ENCODE data around the gene ZNF525. TPM values are rescaled to one million over a fixed set of nuclear protein-coding genes. Genes with fewer than 3 reads are reported as not detected.

Gene ZNF525
- total and polyA plus RNA-seq, 9 of the 15 experiments (the other 6 are each of a cell fraction or from before 2014, with no cell fraction given): 1.5 to 12.0 (median 6.7) TPM

GRCh38 chr19:53394974-53395839 lies 29.7 kb downstream of the ZNF525 start, which contains the start of gene ZNF765 (continued):
- TF ChIP-seq KDM2B (CRISPR knock-in tag; IDR thresholded peaks at IDR 0.05): no peak
- TF ChIP-seq RFX5 (IDR thresholded peaks at IDR 0.05; ENCODE audit: low read depth, low read length): no peak
- TF ChIP-seq YY1 (IDR thresholded peaks at IDR 0.05; ENCODE audit: borderline replicate concordance in 1 of 3, control insufficient read depth in 1 of 3, extremely low read depth in 1 of 3, insufficient read depth in 3 of 3, insufficient read length in 1 of 3, insufficient replicate concordance in 2 of 3, low read depth in 1 of 3, low read length in 2 of 3): no peak
- no peak for TF ChIP-seq ZBTB1 (CRISPR knock-in tag; IDR thresholded peaks at IDR 0.05; ENCODE audit: borderline replicate concordance, low read depth)
- TF ChIP-seq MAX (CRISPR knock-in tag; IDR thresholded peaks at IDR 0.05): no peak
- no peak for TF ChIP-seq TRIM24 (IDR thresholded peaks at IDR 0.05)
- no peak for TF ChIP-seq MTF1 (CRISPR knock-in tag; IDR thresholded peaks at IDR 0.05; ENCODE audit: borderline replicate concordance)
- TF ChIP-seq, protein P1, sequence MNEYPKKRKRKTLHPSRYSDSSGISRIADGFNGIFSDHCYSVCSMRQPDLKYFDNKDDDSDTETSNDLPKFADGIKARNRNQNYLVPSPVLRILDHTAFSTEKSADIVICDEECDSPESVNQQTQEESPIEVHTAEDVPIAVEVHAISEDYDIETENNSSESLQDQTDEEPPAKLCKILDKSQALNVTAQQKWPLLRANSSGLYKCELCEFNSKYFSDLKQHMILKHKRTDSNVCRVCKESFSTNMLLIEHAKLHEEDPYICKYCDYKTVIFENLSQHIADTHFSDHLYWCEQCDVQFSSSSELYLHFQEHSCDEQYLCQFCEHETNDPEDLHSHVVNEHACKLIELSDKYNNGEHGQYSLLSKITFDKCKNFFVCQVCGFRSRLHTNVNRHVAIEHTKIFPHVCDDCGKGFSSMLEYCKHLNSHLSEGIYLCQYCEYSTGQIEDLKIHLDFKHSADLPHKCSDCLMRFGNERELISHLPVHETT (CRISPR knock-in tag; conservative IDR thresholded peaks at IDR 0.05 in 1 of 2, IDR thresholded peaks at IDR 0.05 in 1 of 2): no peak
- TF ChIP-seq ZNF282 (CRISPR knock-in tag; IDR thresholded peaks at IDR 0.05): no peak
- TF ChIP-seq NFE2L1 (tag; IDR thresholded peaks at IDR 0.05; ENCODE audit: borderline replicate concordance, low read depth): no peak
- TF ChIP-seq RBM39 (optimal IDR thresholded peaks at IDR 0.05; ENCODE audit: low read depth, low read length): no peak
- TF ChIP-seq, protein P2, sequence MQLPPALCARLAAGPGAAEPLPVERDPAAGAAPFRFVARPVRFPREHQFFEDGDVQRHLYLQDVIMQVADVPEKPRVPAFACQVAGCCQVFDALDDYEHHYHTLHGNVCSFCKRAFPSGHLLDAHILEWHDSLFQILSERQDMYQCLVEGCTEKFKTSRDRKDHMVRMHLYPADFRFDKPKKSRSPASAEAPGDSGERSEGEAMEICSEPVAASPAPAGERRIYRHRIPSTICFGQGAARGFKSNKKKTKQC (CRISPR knock-in tag; IDR thresholded peaks at IDR 0.05): no peak
- TF ChIP-seq ZNF609 (CRISPR knock-in tag; IDR thresholded peaks at IDR 0.05; ENCODE audit: borderline replicate concordance): no peak
- no peak for TF ChIP-seq SMARCC2 (IDR thresholded peaks at IDR 0.05; ENCODE audit: low read depth)
- no peak for TF ChIP-seq CHD4 (IDR thresholded peaks at IDR 0.05; ENCODE audit: insufficient read depth, insufficient replicate concordance, low read depth, low read length, poor library complexity, severe bottlenecking)
- no peak for TF ChIP-seq ZKSCAN8 (CRISPR knock-in tag; IDR thresholded peaks at IDR 0.05)

All from K562 (cell line).